Parathyroid adenoma (tissue), 2 donors: ENCODE results near the gene LPAR1.

Experiments used
- H2AFZ ChIP-seq: fragments of 300-600 bp; sonication (generic); one replicate; pipeline ENCODE4 v1.7.0; 2017; ENCODE audit warnings: antibody characterized with exemption, mild to moderate bottlenecking
- H3K27ac ChIP-seq: fragments of 300-600 bp; sonication (generic); one replicate; pipeline ENCODE4 v1.7.0; 2017
- H3K27me3 ChIP-seq: fragments of 300-600 bp; sonication (generic); one replicate; pipeline ENCODE4 v1.7.0; 2017; ENCODE audit warnings: low read length; ENCODE audit not compliant: control insufficient read depth, insufficient read depth
- H3K36me3 ChIP-seq: fragments of 300-600 bp; sonication (generic); one replicate; pipeline ENCODE4 v1.7.0; 2017; ENCODE audit warnings: low read length; ENCODE audit not compliant: control insufficient read depth, insufficient read depth
- H3K4me1 ChIP-seq: fragments of 300-600 bp; sonication (generic); one replicate; pipeline ENCODE4 v1.7.0; 2017; ENCODE audit warnings: control low read depth
- H3K4me2 ChIP-seq: fragments of 300-600 bp; sonication (generic); one replicate; pipeline ENCODE4 v1.7.0; 2017; ENCODE audit warnings: low read length
- H3K4me3 ChIP-seq: fragments of 300-600 bp; sonication (generic); one replicate; pipeline ENCODE4 v1.7.0; 2017; ENCODE audit warnings: low read depth, low read length
- H3K79me2 ChIP-seq: fragments of 300-600 bp; sonication (generic); one replicate; pipeline ENCODE4 v1.7.0; 2017; ENCODE audit warnings: control low read depth
- H3K9ac ChIP-seq: fragments of 300-600 bp; sonication (generic); one replicate; pipeline ENCODE4 v1.7.0; 2017; ENCODE audit warnings: mild to moderate bottlenecking
- H3K9me3 ChIP-seq: fragments of 300-600 bp; sonication (generic); one replicate; pipeline ENCODE4 v1.7.0; 2017; ENCODE audit warnings: low read length; ENCODE audit not compliant: control insufficient read depth
- CTCF ChIP-seq: fragments of 300-600 bp; sonication (generic); IDR thresholded peaks from one replicate; pipeline ENCODE4 v1.7.0; 2017; ENCODE audit warnings: antibody characterized with exemption, mild to moderate bottlenecking
- donor health status: primary hyperparathyroidism.

The LPAR1 gene

GRCh38 chr9:111065414-111065813, 27.1 kb upstream of the LPAR1 start:
- no peak overlapping the region for H3K4me3 ChIP-seq
- no peaks in the 10 kb centered on the region for H3K27me3 ChIP-seq
- H3K27ac ChIP-seq: no peak overlapping the region
- H3K4me1 ChIP-seq: no peaks in the 10 kb centered on the region
- no peaks in the 10 kb centered on the region for H3K9me3 ChIP-seq
- no peak overlapping the region for H3K9ac ChIP-seq
- TF ChIP-seq CTCF: no peak
- no peaks in the 10 kb centered on the region for H3K79me2 ChIP-seq
- no peak overlapping the region for H3K4me2 ChIP-seq
- no peaks in the 10 kb centered on the region for H3K36me3 ChIP-seq
- H2AFZ ChIP-seq: no peak overlapping the region

GRCh38 chr9:111064160-111064837, 26.0 kb upstream of the LPAR1 start:
- no peak overlapping the region for H3K9ac ChIP-seq
- H3K27me3 ChIP-seq: no peaks in the 10 kb centered on the region
- no peaks in the 10 kb centered on the region for H3K4me1 ChIP-seq
- TF ChIP-seq CTCF: no peak
- no peaks in the 10 kb centered on the region for H3K9me3 ChIP-seq
- H2AFZ ChIP-seq: no peak overlapping the region
- no peak overlapping the region for H3K4me2 ChIP-seq
- H3K27ac ChIP-seq: no peak overlapping the region
- H3K36me3 ChIP-seq: no peaks in the 10 kb centered on the region
- H3K4me3 ChIP-seq: no peak overlapping the region
- H3K79me2 ChIP-seq: no peaks in the 10 kb centered on the region

- Histone ChIP-seq H3K9me3 (no peaks in the 10 kb centered on the region), H3K27me3 (no peaks in the 10 kb centered on the region), H3K36me3 (no peaks in the 10 kb centered on the region), H2AFZ (no peak overlapping the region), H3K27ac (no peak overlapping the region), H3K4me1 (no peaks in the 10 kb centered on the region), H3K79me2 (no peaks in the 10 kb centered on the region), H3K4me2 (no peak overlapping the region), H3K9ac (no peak overlapping the region), H3K4me3 (no peak overlapping the region)
- no peak for TF ChIP-seq CTCF
These were observed 25.1 kb upstream of the LPAR1 start for GRCh38 chr9:111063332-111063731.

- no peak for TF ChIP-seq CTCF
- no peaks in the 10 kb centered on the region for H3K27me3 ChIP-seq
- H3K79me2 ChIP-seq: no peaks in the 10 kb centered on the region
- no peak overlapping the region for H3K4me3 ChIP-seq
- H3K9ac ChIP-seq: no peak overlapping the region
- no peak overlapping the region for H3K4me2 ChIP-seq
- H3K36me3 ChIP-seq: no peaks in the 10 kb centered on the region
- H3K9me3 ChIP-seq: no peaks in the 10 kb centered on the region
- H3K4me1 ChIP-seq: no peaks in the 10 kb centered on the region
- no peak overlapping the region for H3K27ac ChIP-seq
- H2AFZ ChIP-seq: no peak overlapping the region
These were observed 19.9 kb upstream of the LPAR1 start for GRCh38 chr9:111058166-111058565.

GRCh38 chr9:111056538-111056937, 18.3 kb upstream of the LPAR1 start:
- Histone ChIP-seq H2AFZ (no peak overlapping the region), H3K27ac (no peak overlapping the region), H3K36me3 (no peaks in the 10 kb centered on the region), H3K9me3 (no peaks in the 10 kb centered on the region), H3K4me2 (no peak overlapping the region), H3K4me1 (no peaks in the 10 kb centered on the region), H3K79me2 (no peaks in the 10 kb centered on the region), H3K27me3 (no peaks in the 10 kb centered on the region), H3K4me3 (no peak overlapping the region), H3K9ac (no peak overlapping the region)
- TF ChIP-seq CTCF: no peak
